Measurements from ENCODE around the gene EXOC3L4. TPM values are rescaled to one million over a fixed set of nuclear protein-coding genes. Genes with fewer than 3 reads are reported as not detected.

The EXOC3L4 gene
- total and polyA plus RNA-seq, 2 of the 8 experiments (the other 6 are each of a cell fraction or from before 2014, with no cell fraction given), result 0.45 to 0.57 TPM

DNA sequence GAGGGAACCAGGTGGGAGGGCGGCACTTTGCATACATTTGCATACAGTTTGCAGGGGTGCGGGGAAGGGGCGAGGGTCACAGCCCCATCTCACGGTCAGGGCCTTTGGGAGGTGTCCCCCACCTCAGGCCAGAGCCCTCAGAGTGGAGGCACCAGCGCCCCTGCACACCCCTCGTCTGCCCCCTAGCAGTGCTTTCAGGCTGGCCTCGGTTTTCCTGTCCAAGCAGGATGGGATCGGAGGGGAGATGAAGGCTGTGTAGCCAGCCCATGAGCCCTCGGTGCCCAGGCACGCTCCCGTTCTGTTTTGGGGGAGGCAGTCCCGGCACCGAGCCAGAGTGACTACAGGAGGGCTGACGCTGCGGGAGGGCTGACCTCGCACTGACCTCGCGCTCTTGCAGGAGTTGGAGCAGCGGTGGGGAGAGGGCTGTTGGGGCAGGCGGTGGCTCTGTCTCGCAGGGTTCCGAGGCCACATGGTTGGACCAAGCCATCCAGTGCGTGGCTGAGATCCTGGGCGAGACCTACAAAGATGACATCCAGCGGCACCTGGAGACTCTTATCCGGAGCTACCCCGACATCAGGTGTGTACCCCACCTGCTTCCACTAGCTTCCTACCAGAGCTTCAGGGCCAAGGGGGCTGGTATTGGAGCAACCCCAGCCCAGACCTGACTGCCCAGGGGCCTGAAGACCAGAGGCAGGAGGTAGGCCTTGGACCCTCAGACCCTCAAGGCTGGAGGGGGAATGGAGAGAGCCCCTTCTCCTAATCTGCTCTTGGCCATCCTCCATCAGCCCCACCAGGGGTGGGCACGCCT is 13.6 kb downstream of the EXOC3L4 start (continued):
- no peak for TF ChIP-seq NRF1 (IDR thresholded peaks at IDR 0.05; ENCODE audit: low read depth, low read length)
- no peak for TF ChIP-seq TEAD4 (IDR thresholded peaks at IDR 0.05; ENCODE audit: low read depth, low read length)
- no peak for TF ChIP-seq TBP (IDR thresholded peaks at IDR 0.05; ENCODE audit: low read depth, low read length)
- TF ChIP-seq GABPA (IDR thresholded peaks at IDR 0.05; ENCODE audit: borderline replicate concordance, insufficient read depth, low read length), result no peak
- TF ChIP-seq BRCA1 (IDR thresholded peaks at IDR 0.05; ENCODE audit: low read depth, low read length), result no peak
- no peak for TF ChIP-seq SIX5 (IDR thresholded peaks at IDR 0.05; ENCODE audit: low read depth, low read length)
- TF ChIP-seq YY1 (IDR thresholded peaks at IDR 0.05; ENCODE audit: low read depth, low read length), result no peak

All from H1 (cell line).